HG02678 (cell line): Measurements from ENCODE around the gene MYZAP.

Experiments used
- ATAC-seq: cut with Tn5 transposase; IDR thresholded peaks from one replicate; pipeline ENCODE4 v1.9.1; 2021; ENCODE audit warnings: mild to moderate bottlenecking, moderate library complexity; ENCODE audit not compliant: unreplicated experiment

Gene MYZAP

GRCh38 chr15:57619746-57620145 is 28.0 kb downstream of the MYZAP start:
- ATAC-seq, result no peak

- no peak for ATAC-seq
Measured at GRCh38 chr15:57624730-57625129, 33.0 kb downstream of the MYZAP start.

GRCh38 chr15:57625703-57626448 is 34.2 kb downstream of the MYZAP start:
- ATAC-seq, result no peak

GRCh38 chr15:57626713-57627440 is 35.2 kb downstream of the MYZAP start:
- ATAC-seq, result no peak

- no peak for ATAC-seq
Measured at GRCh38 chr15:57631386-57632110, 39.8 kb downstream of the MYZAP start.

GRCh38 chr15:57634290-57634689 is 42.6 kb downstream of the MYZAP start:
- no peak for ATAC-seq

- ATAC-seq, result no peak
Measured at GRCh38 chr15:57635300-57635909, 43.7 kb downstream of the MYZAP start.

GRCh38 chr15:57637846-57638245 is 46.1 kb downstream of the MYZAP start:
- no peak for ATAC-seq

GRCh38 chr15:57639306-57639705 is 47.6 kb downstream of the MYZAP start:
- no peak for ATAC-seq

GRCh38 chr15:57640930-57641682 is 49.4 kb downstream of the MYZAP start:
- no peak for ATAC-seq

- ATAC-seq, result no peak
Measured at GRCh38 chr15:57643826-57644225, 52.1 kb downstream of the MYZAP start.

GRCh38 chr15:57646087-57646486 is 54.4 kb downstream of the MYZAP start:
- no peak for ATAC-seq

GRCh38 chr15:57647071-57647790 is 55.5 kb downstream of the MYZAP start:
- ATAC-seq, result no peak

- no peak for ATAC-seq
Measured at GRCh38 chr15:57647791-57648130, 56.1 kb downstream of the MYZAP start.

- ATAC-seq, result no peak
Measured at GRCh38 chr15:57649138-57649537, 57.4 kb downstream of the MYZAP start.

GRCh38 chr15:57651445-57651844 is 59.7 kb downstream of the MYZAP start:
- ATAC-seq, result no peak

- ATAC-seq, result no peak
Measured at GRCh38 chr15:57652481-57652880, 60.8 kb downstream of the MYZAP start.

GRCh38 chr15:57654153-57654852 is 62.6 kb downstream of the MYZAP start:
- no peak for ATAC-seq

- ATAC-seq, result no peak
Measured at GRCh38 chr15:57655053-57655452, 63.3 kb downstream of the MYZAP start.
